Skeletal muscle satellite cell (primary cell): ENCODE results near the gene ZBTB18.

Experiments
- H3K27me3 ChIP-seq: 2 replicates; pipeline ENCODE4 v1.7.0; 2013; ENCODE audit warnings: low read length; ENCODE audit not compliant: control insufficient read depth, insufficient read depth
- H3K36me3 ChIP-seq: 2 replicates; pipeline ENCODE4 v1.7.0; 2013; ENCODE audit warnings: mild to moderate bottlenecking, control low read depth, low read length; ENCODE audit not compliant: insufficient read depth
- H3K4me1 ChIP-seq: 2 replicates; pipeline ENCODE4 v1.7.0; 2013; ENCODE audit warnings: low read length; ENCODE audit not compliant: control insufficient read depth, insufficient read depth
- H3K4me2 ChIP-seq: 2 replicates; pipeline ENCODE4 v1.7.0; 2013; ENCODE audit warnings: mild to moderate bottlenecking, low read length
- H3K4me3 ChIP-seq: 2 replicates; pipeline ENCODE4 v1.7.0; 2013; ENCODE audit warnings: low read length
- H3K9ac ChIP-seq: 2 replicates; pipeline ENCODE4 v1.7.0; 2013; ENCODE audit warnings: mild to moderate bottlenecking, low read depth, low read length, moderate library complexity
- H3K9me3 ChIP-seq: replicated peaks from 2 replicates; pipeline ENCODE4 v1.7.0; 2013; ENCODE audit warnings: mild to moderate bottlenecking, control low read depth, low read length

Gene ZBTB18

GRCh38 chr1:244019982-244020485 lies 31.0 kb upstream of the ZBTB18 start:
- no peak overlapping the region for H3K4me3 ChIP-seq
- no peaks in the 10 kb centered on the region for H3K9me3 ChIP-seq
- H3K4me1 ChIP-seq: no peaks in the 10 kb centered on the region
- no peak overlapping the region for H3K4me2 ChIP-seq
- H3K9ac ChIP-seq: no peak overlapping the region
- no peaks in the 10 kb centered on the region for H3K36me3 ChIP-seq
- H3K27me3 ChIP-seq: peaks cover 10% of the 10 kb centered on the region

DNA sequence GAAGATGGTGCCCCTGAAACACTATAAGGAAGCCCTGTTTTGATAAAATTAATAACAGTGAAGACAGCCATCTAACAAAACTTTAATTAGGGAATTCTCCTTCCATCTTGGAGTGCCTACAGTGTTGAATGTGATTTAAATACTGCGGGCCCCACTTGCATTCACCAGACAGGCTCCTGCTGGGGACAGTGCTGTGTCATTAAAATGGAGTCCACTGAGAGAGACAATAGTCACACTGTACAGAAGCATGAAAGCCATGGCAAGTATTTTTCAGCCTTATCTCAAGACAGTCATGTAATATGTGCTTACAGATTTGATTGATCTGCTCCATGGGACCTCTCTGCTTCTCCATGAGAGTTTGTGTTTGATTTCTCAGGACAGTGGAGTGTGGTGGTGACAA lies 29.7 kb upstream of the ZBTB18 start:
- no peak overlapping the region for H3K4me2 ChIP-seq
- H3K9me3 ChIP-seq: no peaks in the 10 kb centered on the region
- no peaks in the 10 kb centered on the region for H3K36me3 ChIP-seq
- no peak overlapping the region for H3K4me3 ChIP-seq
- peaks cover 10% of the 10 kb centered on the region for H3K27me3 ChIP-seq
- H3K9ac ChIP-seq: no peak overlapping the region
- no peaks in the 10 kb centered on the region for H3K4me1 ChIP-seq

DNA sequence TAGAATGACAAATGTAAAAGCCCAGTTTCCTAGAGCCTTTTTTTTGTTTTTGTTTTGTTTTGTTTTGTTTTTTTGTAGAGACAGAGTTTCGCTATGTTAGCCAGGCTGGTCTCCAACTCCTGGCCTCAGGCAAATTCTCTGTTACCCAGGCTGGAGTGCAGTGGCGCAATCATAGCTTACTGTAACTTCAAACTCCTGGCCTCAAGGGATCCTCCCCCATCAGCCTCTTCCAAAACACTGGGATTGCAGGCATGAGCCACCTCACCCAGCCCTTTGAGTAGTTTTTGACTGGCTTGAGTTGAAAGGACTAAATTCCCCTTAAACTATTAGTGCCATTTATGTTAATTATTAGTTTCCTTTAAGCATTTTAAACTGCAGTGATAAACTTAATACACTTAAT lies 28.8 kb upstream of the ZBTB18 start:
- Histone ChIP-seq H3K4me2 (no peak overlapping the region), H3K27me3 (peaks cover 10% of the 10 kb centered on the region), H3K4me1 (no peaks in the 10 kb centered on the region), H3K36me3 (no peaks in the 10 kb centered on the region), H3K4me3 (no peak overlapping the region), H3K9me3 (no peaks in the 10 kb centered on the region), H3K9ac (no peak overlapping the region)

DNA sequence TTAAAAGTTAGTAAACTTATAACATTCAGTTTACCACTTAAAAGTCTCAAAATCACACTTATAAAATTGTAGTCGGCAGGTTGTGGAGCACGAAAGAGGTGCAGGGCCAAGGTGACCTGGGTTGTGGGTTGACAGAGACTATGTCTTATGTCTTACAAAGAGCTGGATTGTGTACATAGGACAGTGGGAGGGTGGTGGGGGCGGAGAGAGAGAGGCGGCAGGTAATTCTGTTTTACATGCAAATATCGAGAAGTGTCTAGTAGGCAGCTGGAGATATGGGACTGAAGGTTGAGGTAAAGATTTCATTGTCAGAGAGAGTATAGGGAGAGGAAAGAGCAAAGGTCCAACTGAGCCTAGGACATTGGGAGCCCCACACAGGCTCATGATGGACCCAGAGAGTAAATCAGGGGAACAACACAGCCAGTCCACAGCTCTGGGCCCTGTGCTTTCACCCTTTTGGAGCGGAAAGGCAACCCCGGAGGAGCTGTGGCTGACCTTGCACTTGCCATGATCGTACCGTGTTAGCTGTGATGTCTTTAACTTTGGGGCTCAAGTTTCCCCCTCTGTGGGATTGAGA lies 28.1 kb upstream of the ZBTB18 start:
- Histone ChIP-seq H3K9ac (no peak overlapping the region), H3K4me1 (no peaks in the 10 kb centered on the region), H3K4me3 (no peak overlapping the region), H3K9me3 (no peaks in the 10 kb centered on the region), H3K27me3 (peaks cover 10% of the 10 kb centered on the region), H3K4me2 (no peak overlapping the region), H3K36me3 (no peaks in the 10 kb centered on the region)

GRCh38 chr1:244027491-244028145 lies 23.5 kb upstream of the ZBTB18 start:
- H3K27me3 ChIP-seq: peaks cover 10% of the 10 kb centered on the region
- H3K9ac ChIP-seq: no peak overlapping the region
- H3K4me1 ChIP-seq: no peaks in the 10 kb centered on the region
- no peak overlapping the region for H3K4me2 ChIP-seq
- no peaks in the 10 kb centered on the region for H3K9me3 ChIP-seq
- H3K36me3 ChIP-seq: no peaks in the 10 kb centered on the region
- H3K4me3 ChIP-seq: no peak overlapping the region

DNA sequence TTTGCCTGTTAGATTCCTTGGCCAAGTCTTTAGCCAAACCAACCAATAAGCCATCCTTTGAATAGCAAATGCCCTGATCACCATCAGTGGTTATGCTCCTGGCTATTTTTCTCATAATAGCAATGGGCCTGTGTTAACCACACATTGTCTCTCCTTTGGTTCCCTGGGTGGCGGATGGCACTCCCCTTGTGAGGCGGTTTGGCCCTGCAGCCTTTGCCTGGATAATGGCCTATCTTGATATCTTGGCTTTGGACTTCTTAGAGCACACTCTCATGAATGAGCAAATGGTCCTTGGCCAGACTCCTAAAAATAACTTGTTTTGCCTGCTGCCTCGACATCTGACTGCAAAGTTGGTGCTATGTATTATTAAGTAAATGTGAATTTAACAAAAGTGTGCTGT lies 22.4 kb upstream of the ZBTB18 start:
- Histone ChIP-seq H3K27me3 (peaks cover 10% of the 10 kb centered on the region), H3K36me3 (no peaks in the 10 kb centered on the region), H3K4me2 (no peak overlapping the region), H3K9me3 (no peaks in the 10 kb centered on the region), H3K9ac (no peak overlapping the region), H3K4me3 (no peak overlapping the region), H3K4me1 (no peaks in the 10 kb centered on the region)

DNA sequence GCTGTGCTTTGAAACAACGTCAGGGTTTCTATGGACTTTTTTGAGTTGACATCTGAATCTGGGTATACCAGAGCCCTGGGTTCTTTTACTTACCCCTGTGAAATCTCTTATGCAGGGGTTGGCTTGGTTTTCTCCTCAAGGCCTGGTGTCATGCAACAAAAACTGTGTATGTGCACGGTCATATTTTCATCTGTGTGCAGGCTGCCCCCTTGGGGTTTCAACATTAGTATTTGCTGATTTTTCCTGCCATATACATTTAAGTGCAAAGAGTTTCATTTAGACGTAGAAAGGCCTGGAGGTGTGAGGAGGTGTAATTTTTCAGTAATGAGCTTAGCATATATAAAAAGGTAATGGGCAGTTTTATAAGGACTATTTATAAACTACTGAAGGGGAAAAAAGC lies 22.0 kb upstream of the ZBTB18 start:
- Histone ChIP-seq H3K9ac (no peak overlapping the region), H3K27me3 (peaks cover 8% of the 10 kb centered on the region)

GRCh38 chr1:244030481-244031040 lies 20.5 kb upstream of the ZBTB18 start:
- Histone ChIP-seq H3K36me3 (no peaks in the 10 kb centered on the region), H3K4me1 (no peaks in the 10 kb centered on the region), H3K27me3 (no peaks in the 10 kb centered on the region)

More for the DNA sequence above, 22.0 kb upstream of the ZBTB18 start:
- Histone ChIP-seq H3K36me3 (no peaks in the 10 kb centered on the region), H3K4me2 (no peak overlapping the region), H3K4me1 (no peaks in the 10 kb centered on the region), H3K4me3 (no peak overlapping the region), H3K9me3 (no peaks in the 10 kb centered on the region)

DNA sequence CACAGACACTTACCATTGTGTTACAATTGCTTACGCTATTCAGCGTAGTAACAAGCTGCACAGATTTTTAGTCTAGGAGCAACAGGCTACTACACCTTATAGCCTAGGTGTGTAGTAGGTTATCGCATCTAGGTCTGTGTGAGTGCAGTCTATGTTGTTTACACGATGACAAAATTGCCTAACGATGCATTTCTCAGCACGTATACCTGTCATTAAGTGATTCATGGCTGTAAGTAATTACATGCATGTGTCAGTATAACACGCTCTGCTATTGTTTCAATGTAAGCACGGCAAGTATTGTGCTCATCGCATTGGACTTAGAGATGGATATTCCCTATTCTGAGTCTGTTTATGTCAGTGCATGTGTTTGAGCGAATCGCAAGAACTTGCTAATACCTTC lies 15.7 kb upstream of the ZBTB18 start:
- no peak overlapping the region for H3K4me3 ChIP-seq
- no peak overlapping the region for H3K4me2 ChIP-seq
- no peak overlapping the region for H3K9ac ChIP-seq
- H3K4me1 ChIP-seq: no peaks in the 10 kb centered on the region
- H3K27me3 ChIP-seq: no peaks in the 10 kb centered on the region
- no peaks in the 10 kb centered on the region for H3K36me3 ChIP-seq
- H3K9me3 ChIP-seq: no peaks in the 10 kb centered on the region

More at GRCh38 chr1:244030481-244031040, 20.5 kb upstream of the ZBTB18 start:
- H3K9me3 ChIP-seq: no peaks in the 10 kb centered on the region
- no peak overlapping the region for H3K4me2 ChIP-seq
- H3K9ac ChIP-seq: no peak overlapping the region
- no peak overlapping the region for H3K4me3 ChIP-seq

DNA sequence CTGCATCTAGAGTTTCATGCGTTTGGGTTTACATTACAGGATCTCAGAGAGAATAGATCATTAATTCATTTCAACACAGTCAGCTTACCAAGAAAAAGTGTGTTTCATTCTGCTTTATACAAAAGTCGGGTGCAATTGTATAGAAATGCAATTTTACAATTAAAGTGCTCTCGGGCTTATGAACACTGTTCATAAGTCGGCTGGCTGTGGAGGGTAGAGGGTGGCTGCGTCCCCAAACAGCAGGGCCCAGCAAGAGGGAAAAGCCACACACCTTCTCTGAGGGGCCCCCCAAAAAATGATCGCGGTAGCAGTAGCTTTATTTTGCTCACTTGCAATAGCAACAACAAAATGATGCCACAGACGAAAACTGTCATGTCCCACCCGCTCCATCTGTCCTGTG lies 13.8 kb upstream of the ZBTB18 start:
- Histone ChIP-seq H3K36me3 (no peaks in the 10 kb centered on the region), H3K4me3 (no peak overlapping the region), H3K27me3 (no peaks in the 10 kb centered on the region), H3K4me2 (no peak overlapping the region), H3K4me1 (no peaks in the 10 kb centered on the region), H3K9me3 (no peaks in the 10 kb centered on the region), H3K9ac (no peak overlapping the region)

GRCh38 chr1:244041466-244042120 lies 9.5 kb upstream of the ZBTB18 start:
- Histone ChIP-seq H3K4me3 (no peak overlapping the region), H3K27me3 (no peaks in the 10 kb centered on the region), H3K4me1 (no peaks in the 10 kb centered on the region), H3K9me3 (no peaks in the 10 kb centered on the region), H3K36me3 (no peaks in the 10 kb centered on the region), H3K4me2 (no peak overlapping the region), H3K9ac (no peak overlapping the region)
